Activated B cell treated with CpG ODN at 0.5 μM for 24 hours (primary cell): ENCODE data around the gene CERS6. TPM values are rescaled to one million over a fixed set of nuclear protein-coding genes. Genes with fewer than 3 reads are reported as not detected.

ENCODE experiments used
- ATAC-seq: fragments of 200-7000 bp; cut with Tn5 transposase; one replicate; pipeline ENCODE4 v1.10.0; 2021; ENCODE audit warnings: low read depth, mild to moderate bottlenecking, moderate library complexity
- CTCF ChIA-PET: fragments of 350-600 bp; sonication (Branson Sonifier 250); formaldehyde crosslinking; loops from one replicate; lab custom pipeline; 2021; ENCODE audit warnings: antibody characterized with exemption; lab: Charles Lee
- POLR2A ChIA-PET: fragments of 350-600 bp; sonication (Branson Sonifier 250); formaldehyde crosslinking; loops from one replicate; lab custom pipeline; 2021; ENCODE audit warnings: antibody characterized with exemption; lab: Charles Lee
- DNase-seq: peaks from one replicate; pipeline ENCODE4 v3.0.0; 2022
- H3K27ac Mint-ChIP-seq: one replicate; pipeline ENCODE4 v1.8.0; 2020; ENCODE audit warnings: mixed read lengths
- H3K27me3 Mint-ChIP-seq: one replicate; pipeline ENCODE4 v1.8.0; 2021; ENCODE audit warnings: mixed read lengths
- H3K36me3 Mint-ChIP-seq: one replicate; pipeline ENCODE4 v1.8.0; 2021; ENCODE audit warnings: low read depth, mixed read lengths
- H3K4me1 Mint-ChIP-seq: one replicate; pipeline ENCODE4 v1.8.0; 2021; ENCODE audit warnings: mixed read lengths
- H3K4me3 Mint-ChIP-seq: one replicate; pipeline ENCODE4 v1.8.0; 2020; ENCODE audit warnings: mild to moderate bottlenecking, mixed read lengths
- H3K9me3 Mint-ChIP-seq: one replicate; pipeline ENCODE4 v1.8.0; 2020; ENCODE audit warnings: mixed read lengths
- CTCF ChIP-seq: fragments of 200-600 bp; IDR thresholded peaks from one replicate; pipeline ENCODE4 v1.8.0; 2022; ENCODE audit warnings: antibody characterized with exemption, mild to moderate bottlenecking
- intact Hi-C: fragments of 100-400 bp; cut with micrococcal nuclease; formaldehyde crosslinking; loops from one replicate; pipeline ENCODE4 v1.15.1; 2024
- total RNA-seq: library from RNA; stranded (reverse); gene quantifications from 2 replicates; pipeline ENCODE4 v1.2.3, GENCODE V29; 2022

The CERS6 gene
- total RNA-seq, 1 donor from 2014 or later, result 5.3 TPM

GRCh38 chr2:168731616-168732015 lies 275.5 kb downstream of the CERS6 start:
- no peak for DNase-seq
- CTCF ChIA-PET, result no interaction called here
- Mint-ChIP-seq H3K27ac (no peak overlapping the region), H3K27me3 (no peaks in the 10 kb centered on the region), H3K9me3 (no peaks in the 10 kb centered on the region), H3K4me1 (no peaks in the 10 kb centered on the region), H3K36me3 (no peaks in the 10 kb centered on the region), H3K4me3 (no peak overlapping the region)
- TF ChIP-seq CTCF, result no peak
- ATAC-seq, result no peak
- POLR2A ChIA-PET, result no interaction called here
- intact Hi-C loops, result no loop called here

GRCh38 chr2:168732100-168732499 lies 276.0 kb downstream of the CERS6 start:
- intact Hi-C loops, result no loop called here
- H3K4me3 Mint-ChIP-seq, result no peak overlapping the region
- no peaks in the 10 kb centered on the region for H3K9me3 Mint-ChIP-seq
- ChIA-PET POLR2A (no interaction called here), CTCF (no interaction called here)
- H3K27me3 Mint-ChIP-seq, result no peaks in the 10 kb centered on the region
- no peaks in the 10 kb centered on the region for H3K36me3 Mint-ChIP-seq
- H3K27ac Mint-ChIP-seq, result no peak overlapping the region
- TF ChIP-seq CTCF, result no peak
- ATAC-seq (no peak), DNase-seq (no peak)
- H3K4me1 Mint-ChIP-seq, result no peaks in the 10 kb centered on the region

- CTCF ChIA-PET, result no interaction called here
- POLR2A ChIA-PET, result no interaction called here
- DNase-seq (no peak), ATAC-seq (no peak)
- no peaks in the 10 kb centered on the region for H3K27me3 Mint-ChIP-seq
- no peak overlapping the region for H3K4me3 Mint-ChIP-seq
- H3K27ac Mint-ChIP-seq, result no peak overlapping the region
- H3K36me3 Mint-ChIP-seq, result no peaks in the 10 kb centered on the region
- no peaks in the 10 kb centered on the region for H3K4me1 Mint-ChIP-seq
- H3K9me3 Mint-ChIP-seq, result no peaks in the 10 kb centered on the region
- intact Hi-C loops, result no loop called here
- no peak for TF ChIP-seq CTCF
Observed at GRCh38 chr2:168732506-168732905, 276.4 kb downstream of the CERS6 start.

- H3K9me3 Mint-ChIP-seq, result no peaks in the 10 kb centered on the region
- H3K4me1 Mint-ChIP-seq, result no peaks in the 10 kb centered on the region
- intact Hi-C loops, result no loop called here
- no peaks in the 10 kb centered on the region for H3K27me3 Mint-ChIP-seq
- ChIA-PET CTCF (interaction anchor here (0.9 kb wide), 1 partner anchor 47 kb away, joined by 3 read pairs; no protein-coding TSS in a partner anchor), POLR2A (no interaction called here)
- ATAC-seq (no peak), DNase-seq (no peak)
- no peak overlapping the region for H3K4me3 Mint-ChIP-seq
- H3K36me3 Mint-ChIP-seq, result no peaks in the 10 kb centered on the region
- H3K27ac Mint-ChIP-seq, result no peak overlapping the region
- no peak for TF ChIP-seq CTCF
Observed at GRCh38 chr2:168734199-168734760, 278.2 kb downstream of the CERS6 start.

- H3K27me3 Mint-ChIP-seq, result no peaks in the 10 kb centered on the region
- POLR2A ChIA-PET, result no interaction called here
- H3K4me3 Mint-ChIP-seq, result no peak overlapping the region
- TF ChIP-seq CTCF, result no peak
- no peaks in the 10 kb centered on the region for H3K9me3 Mint-ChIP-seq
- DNase-seq (no peak), ATAC-seq (no peak)
- no peak overlapping the region for H3K27ac Mint-ChIP-seq
- H3K4me1 Mint-ChIP-seq, result no peaks in the 10 kb centered on the region
- intact Hi-C loops, result no loop called here
- CTCF ChIA-PET, result no interaction called here
- H3K36me3 Mint-ChIP-seq, result no peaks in the 10 kb centered on the region
Observed at GRCh38 chr2:168736649-168737445, 280.8 kb downstream of the CERS6 start.
